CD4-positive, alpha-beta T cell treated with Interleukin-15 for 4 hours (primary cell): ENCODE data around the gene FCHSD2.
"Not testable (repeated sequence)": the region's sequence is repeated elsewhere in the genome, so short reads cannot be mapped to it uniquely, and the experiment has no call there.

Experiments
- DNase-seq: peaks from one replicate; pipeline ENCODE4 v3.0.0-alpha.2; 2020; ENCODE audit warnings: low spot score

The FCHSD2 gene

DNA sequence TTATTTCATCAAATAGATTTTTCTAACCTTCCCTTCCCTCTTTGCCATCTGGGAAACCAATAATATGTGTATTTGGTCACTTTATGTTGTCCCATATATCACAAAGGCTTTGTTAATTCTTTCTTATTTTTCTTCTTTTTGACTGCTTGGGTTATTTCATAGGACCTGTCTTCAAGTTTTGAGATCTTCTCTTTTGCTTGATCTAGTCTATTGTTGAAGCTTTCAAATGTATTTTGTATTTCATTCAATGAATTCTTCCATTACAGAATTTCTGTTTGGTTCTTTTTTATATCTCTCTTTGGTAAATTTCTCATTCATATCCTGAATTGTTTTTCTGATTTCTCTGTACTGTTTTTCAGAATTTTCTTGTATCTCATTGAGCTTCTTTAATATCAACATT, 132.1 kb downstream of the FCHSD2 start:
- DNase-seq, result no peak

- no peak for DNase-seq
Observed at GRCh38 chr11:73004088-73004487, 138.0 kb downstream of the FCHSD2 start.

DNA sequence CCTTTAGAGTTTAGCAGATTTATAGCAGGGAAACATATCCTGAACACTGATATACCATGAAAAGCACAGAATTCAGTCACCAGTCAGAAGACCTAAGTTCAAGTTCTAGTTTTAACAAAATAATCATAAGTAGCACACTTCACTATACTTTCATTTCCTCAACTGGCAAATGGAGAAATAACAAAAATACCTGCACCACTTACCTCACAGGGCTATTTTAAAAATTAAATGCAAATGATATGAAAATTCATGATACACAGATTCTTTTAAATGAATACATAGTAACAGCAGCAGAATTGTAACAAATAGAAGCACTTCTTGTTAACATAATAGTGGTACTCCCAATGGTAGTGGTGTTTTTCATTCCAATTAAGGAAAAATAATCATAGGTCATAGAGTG, 139.0 kb downstream of the FCHSD2 start:
- DNase-seq, result no peak

GRCh38 chr11:73002214-73002613, 139.9 kb downstream of the FCHSD2 start:
- DNase-seq, result no peak

GRCh38 chr11:73001615-73002014, 140.5 kb downstream of the FCHSD2 start:
- no peak for DNase-seq

DNA sequence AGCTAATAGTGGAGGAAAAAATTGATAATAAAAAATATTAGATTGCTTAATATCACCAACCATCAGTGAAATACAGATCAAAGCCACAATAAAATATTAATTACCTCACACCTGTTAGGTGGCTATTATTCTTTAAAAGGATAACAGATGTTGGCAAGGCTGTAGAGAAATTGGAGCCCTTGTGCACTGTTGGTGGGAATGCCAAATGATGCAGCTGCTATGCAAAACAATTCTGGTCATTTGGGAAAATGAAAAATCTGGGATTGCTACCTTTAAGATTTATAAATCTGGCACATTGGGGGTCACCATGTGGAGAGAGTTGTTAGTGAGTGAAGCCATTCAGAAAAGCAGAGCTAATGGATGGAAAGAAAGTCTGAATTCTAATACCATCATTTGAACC, 143.4 kb downstream of the FCHSD2 start:
- no peak for DNase-seq

GRCh38 chr11:72996959-72997358, 145.2 kb downstream of the FCHSD2 start:
- no peak for DNase-seq

DNA sequence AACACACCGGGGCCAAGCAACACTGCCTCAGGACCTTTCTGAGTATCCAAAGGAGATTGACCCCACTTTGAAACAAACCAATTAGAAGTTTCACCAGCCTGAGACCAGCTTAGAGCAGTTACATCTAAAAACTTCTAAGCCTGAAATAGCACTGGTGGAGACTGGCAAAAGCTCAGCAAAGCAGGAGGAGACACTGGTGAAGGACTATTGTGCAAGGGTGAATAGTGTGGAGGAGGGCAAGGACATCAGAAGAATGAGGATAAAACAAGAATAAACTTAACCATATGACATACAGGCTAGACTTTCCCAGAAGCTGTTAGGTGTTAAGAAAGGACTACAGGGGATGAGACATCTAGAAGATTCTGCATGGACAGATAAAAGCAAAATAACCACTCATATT, 152.4 kb downstream of the FCHSD2 start:
- no peak for DNase-seq

DNA sequence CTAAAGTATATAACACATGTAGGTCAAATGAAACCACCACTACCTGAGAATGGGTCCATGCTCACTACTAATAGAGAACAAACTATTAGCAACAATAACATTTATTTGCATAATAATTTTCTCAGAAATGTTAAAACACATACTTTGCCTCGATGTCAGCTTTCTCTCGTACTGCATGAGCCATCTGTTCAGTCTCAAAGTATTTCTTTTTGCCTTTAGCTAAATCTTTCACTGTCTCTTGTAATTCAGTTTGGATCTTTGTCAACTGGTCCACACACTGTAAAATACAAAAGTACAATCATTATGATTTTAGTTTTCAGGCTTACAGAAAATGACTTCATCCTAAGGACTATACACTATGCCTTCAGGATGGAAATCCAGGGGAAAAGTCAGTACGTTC, 153.3 kb downstream of the FCHSD2 start:
- no peak for DNase-seq

DNA sequence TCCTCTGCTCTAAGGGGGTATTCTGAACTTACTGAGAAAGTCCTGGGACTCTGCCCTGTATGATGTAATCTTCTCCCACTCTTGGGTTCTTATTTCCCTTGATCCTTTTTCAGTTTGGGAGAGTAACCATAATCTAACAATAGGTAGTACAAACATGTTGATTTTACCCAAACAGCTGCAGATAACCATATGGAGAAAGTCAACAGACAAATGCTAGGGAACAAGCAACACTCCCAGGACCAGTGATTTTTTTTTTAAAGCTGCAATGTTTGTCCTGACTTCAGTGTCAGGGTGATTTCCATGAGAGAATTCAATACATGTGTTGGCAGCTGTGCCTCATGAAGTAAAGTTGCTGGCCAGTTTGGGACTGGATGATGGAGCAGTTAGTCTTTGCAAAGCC, 156.5 kb downstream of the FCHSD2 start:
- DNase-seq, result no peak

DNA sequence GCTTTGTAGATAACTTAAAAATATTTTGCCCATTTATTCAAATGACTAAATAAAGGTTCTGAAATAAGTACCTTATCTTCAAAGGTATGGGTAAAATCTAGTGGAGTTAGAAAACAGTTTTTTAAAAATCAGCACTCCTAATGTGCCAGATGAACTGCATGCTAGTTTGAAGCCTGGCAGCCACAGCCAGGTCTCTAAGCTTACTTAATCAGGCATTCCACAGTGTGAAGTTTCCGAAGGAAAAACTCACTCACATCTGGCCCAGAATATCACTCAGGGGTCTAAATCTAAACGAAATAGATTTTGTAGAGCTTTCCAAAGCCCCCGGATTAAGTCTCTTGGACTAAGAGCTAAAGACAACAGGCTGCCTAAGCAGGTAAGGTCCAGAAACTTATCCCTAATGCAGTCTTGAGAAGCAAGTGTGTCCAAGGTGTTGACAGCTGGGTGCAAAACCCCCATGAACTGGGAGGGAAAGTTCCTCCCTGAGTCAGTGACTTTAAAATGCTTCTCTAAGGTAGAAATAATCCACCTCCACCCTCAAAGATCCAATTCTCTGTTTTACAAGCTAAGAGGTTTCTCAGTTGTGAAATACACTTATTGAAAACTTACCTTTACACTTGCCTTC, 157.6 kb downstream of the FCHSD2 start:
- no peak for DNase-seq

DNA sequence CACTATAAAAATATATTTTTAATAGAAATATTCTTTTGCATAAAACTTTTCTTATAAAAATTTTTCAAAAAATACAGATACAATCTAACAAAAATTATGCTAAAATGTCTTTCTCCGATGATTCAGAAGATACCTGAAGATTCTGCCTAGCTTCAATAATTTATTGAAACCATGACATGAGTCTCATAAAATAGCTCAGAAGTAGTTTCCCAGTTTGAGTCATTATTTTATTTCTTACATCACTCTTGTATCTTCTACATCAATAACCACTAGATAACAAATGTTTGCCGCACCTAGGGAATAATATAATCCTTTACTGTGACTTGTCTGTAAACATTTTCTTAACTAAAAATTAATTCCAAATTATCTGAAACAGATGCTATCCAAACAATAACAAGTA, 158.6 kb downstream of the FCHSD2 start:
- no peak for DNase-seq

DNA sequence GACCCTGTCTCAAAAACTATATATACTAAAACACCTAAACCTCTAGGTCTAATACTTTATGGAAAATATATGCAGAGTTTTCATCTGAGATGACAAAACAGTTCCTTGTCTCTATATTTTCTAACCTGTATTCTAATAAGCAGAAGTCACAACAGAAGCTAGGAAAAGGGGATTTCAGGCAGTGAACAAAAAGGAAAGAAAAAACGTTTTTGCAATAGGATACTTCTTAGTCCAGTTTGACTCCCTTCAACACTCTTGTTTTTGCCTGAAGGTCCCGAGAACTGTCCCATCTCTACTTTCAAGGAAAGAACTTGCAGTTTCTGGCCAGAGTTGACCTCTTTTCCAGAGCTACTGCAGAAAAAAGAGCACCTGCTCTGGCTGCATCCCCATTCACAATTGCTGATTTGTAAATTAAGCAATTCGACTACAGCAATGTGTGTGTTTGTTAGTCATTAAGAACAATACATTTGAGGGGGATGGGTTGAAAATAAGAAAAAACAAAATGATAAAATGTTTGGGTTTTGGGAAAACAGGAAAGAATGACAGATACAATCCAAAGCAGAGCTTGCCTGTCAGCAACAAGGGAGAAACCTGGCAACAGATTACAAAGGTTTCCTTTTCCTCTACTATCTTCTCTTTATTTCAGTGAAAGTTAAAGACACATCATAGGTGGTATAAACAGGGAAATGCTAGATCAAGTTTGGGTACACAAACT, 160.0 kb downstream of the FCHSD2 start:
- DNase-seq, result no peak

- no peak for DNase-seq
Observed at GRCh38 chr11:72981080-72981479, 161.0 kb downstream of the FCHSD2 start.

- DNase-seq, result not testable (repeated sequence)
Observed at GRCh38 chr11:72977782-72978181, 164.3 kb downstream of the FCHSD2 start.

DNA sequence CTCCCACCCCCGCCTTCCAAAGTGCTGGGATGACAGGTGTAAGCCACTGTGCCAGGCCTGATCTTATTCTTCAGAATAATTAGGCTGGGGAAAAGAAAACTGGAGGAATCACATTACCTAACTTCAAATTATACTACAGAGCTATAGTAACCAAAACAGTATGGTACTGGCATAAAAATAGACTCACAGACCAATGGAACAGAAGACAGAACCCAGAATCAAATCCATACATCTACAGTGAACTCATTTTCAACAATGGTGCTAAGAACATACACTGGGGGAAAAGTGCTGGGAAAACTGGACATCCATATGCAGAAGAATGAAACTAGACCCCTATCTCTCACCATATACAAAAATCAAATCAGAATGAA, 165.6 kb downstream of the FCHSD2 start:
- not testable (repeated sequence) for DNase-seq

- DNase-seq, result no peak
Observed at GRCh38 chr11:72975778-72976521, 166.2 kb downstream of the FCHSD2 start.

DNA sequence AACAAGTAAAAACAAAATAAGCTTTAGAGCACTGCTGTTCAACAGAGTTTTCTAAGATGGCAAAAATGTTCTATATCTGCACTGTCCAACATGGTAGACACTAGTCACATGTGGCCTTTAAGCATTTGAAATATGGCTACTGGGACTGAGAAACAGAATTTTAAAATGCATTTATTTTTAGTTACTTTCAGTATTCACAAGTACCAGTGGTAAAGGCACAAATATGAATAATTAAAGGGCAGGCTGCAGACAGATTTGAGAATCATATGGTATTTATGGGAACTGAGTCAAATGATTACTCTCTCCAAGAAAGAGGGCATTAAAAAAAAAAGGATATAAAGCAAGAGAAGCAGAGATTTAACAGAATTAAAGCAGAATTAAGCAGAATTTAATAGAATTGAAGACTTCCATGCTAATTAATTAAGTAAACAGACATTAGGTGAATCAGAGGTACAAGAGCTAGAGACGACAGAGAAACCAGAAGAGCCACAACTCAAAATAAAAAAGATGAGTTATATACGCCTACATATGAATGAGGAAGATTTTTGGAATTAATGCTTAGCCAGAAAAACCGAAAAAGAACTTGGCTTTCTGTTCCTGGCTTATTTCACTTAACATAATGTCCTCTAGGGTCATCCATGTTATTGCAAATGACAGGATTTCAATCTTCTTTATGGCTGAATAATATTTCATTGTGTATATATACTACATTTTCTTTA, 167.5 kb downstream of the FCHSD2 start:
- no peak for DNase-seq

DNA sequence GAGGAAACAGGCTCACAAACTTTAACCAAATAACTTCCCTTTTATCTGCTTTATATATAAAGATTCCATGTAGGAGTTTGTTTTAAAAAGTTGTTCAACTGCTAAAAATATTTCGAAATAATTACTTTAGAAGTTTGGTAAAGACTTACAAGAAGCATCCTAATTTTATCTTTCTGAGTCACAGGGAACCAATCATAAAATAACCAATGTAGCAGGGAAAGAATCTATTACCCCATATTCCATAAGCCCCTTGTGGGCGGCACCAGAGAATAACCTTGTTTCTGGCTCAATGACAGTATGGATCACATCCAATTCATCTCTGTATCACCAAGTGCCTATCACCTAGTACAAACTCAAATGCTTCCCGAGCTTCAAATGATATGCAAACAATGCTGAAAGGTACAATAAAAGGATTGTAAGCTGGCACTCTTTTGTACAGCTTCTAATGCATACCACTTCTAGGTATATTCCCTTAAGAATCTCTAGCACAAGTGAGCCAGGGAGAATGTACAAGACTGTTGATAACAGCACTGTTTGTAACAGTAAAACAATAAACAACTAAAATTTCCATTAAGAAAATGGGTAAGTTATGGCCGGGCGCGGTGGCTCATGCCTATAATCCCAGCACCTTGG, 169.5 kb downstream of the FCHSD2 start:
- DNase-seq, result no peak

DNA sequence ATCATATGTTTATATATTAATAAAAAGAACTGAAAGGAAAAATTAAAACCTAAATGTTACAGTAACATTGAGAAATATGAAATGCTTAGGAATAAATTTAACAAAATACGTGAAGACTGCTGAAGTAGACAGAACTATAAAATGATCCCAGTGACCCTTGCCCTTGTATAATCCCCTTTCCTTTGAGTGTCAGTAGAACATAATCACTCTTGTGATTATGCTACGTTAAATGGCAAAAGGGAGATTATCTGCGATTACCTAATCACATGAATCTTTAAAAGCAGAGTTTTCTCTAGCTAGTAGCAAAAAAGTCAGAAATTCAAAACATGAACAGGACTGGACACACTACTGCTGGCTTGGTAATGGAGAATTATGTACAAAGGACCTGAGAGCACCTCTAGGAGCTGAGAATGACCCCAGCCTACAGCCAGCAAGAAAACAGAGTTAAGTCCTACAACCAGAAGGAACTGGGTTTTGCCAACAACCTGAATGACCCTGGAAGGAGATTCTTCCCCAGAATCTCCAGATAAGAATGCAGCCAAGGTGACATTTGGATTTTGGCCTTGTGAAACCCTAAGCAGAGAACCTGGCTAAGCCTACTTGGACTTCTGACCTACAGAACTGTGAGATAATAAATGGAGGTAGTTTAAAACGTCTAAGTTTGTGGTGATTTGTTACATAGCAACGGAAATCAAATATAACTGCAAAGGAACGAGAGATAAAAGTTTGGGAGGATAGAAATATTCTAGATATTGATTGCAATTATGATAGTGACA, 170.7 kb downstream of the FCHSD2 start:
- DNase-seq, result no peak

DNA sequence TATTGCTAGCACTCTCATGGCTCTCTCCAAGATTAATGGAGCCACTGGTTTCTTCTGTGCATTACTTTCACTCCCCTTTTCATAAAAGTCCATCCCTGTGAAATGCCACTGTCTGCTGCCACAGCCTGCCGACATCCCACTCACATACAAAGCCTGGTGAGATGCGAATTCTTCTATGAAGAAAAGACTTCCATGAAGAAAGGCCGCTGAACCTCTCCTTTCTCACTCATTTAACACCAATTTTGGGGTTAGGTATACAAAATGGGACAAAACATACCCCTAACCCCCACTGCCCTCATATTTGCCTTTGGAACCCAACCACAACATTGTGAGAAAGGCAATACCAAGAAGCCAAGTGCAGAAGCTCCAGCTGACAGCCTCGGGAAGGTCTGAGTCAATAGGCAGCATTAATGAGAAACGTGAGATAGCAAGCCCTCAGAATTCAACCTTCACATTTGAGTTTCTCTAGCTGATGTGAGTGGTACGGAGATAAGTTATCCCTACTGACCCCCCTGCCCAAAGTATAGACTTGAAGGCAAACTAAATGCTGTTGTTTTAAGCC, 171.5 kb downstream of the FCHSD2 start:
- DNase-seq, result peak; percentile 1
